ENCODE measurements around the gene SMIM36.

SMIM36 gene

DNA sequence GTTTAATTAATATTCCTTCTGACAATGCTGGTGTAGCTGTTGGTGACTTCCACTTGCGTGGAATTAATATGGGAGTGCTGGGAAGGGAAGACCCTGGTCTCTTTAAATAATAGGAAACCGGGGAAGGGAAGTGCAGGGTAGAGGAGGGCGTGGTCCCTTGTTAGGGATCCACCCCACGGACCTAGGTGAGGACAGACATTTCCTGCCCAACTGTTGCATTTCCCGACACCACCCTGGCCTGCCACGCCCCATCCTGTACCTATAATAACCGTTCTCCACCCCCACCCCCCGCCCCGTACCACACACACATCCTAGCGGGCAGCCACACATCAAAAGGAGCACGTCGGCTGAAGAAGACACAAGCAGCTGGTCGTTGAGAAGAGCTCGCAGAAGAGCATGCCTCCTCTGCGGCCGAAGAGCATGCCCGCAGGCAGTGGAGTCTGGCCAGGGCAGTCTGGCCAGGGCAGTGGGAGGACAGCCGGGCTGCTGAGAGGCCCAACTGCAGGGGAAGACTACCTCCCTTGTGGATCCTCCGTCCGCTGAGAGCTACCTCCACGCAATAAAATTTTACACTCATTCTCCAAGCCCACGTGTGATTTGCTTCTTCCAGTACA is 52.9 kb downstream of the SMIM36 start:
- H3K36me3 ChIP-seq (ENCODE audit: control insufficient read depth in 5 of 5, insufficient read depth in 5 of 5, low read length in 5 of 5), result no peaks in the 10 kb centered on the region
- no peaks in the 10 kb centered on the region for H3K9me3 ChIP-seq (ENCODE audit: control insufficient read depth in 5 of 5, low read length in 5 of 5)
- no peak overlapping the region for H3K9ac ChIP-seq (ENCODE audit: low read length in 5 of 5)
- H3K27ac ChIP-seq (ENCODE audit: low read depth, low read length), result no peak overlapping the region
- H3K4me3 ChIP-seq (ENCODE audit: low read depth in 1 of 5, low read length in 5 of 5), result no peak overlapping the region
- peaks cover 0 to 26% (median 14%) of the 10 kb centered on the region in 5 donors for H3K4me1 ChIP-seq (ENCODE audit: control insufficient read depth in 5 of 5, insufficient read depth in 5 of 5, low read length in 5 of 5)
- H3K27me3 ChIP-seq (ENCODE audit: control insufficient read depth in 5 of 5, insufficient read depth in 4 of 5, low read length in 5 of 5), result no peaks in the 10 kb centered on the region

DNA sequence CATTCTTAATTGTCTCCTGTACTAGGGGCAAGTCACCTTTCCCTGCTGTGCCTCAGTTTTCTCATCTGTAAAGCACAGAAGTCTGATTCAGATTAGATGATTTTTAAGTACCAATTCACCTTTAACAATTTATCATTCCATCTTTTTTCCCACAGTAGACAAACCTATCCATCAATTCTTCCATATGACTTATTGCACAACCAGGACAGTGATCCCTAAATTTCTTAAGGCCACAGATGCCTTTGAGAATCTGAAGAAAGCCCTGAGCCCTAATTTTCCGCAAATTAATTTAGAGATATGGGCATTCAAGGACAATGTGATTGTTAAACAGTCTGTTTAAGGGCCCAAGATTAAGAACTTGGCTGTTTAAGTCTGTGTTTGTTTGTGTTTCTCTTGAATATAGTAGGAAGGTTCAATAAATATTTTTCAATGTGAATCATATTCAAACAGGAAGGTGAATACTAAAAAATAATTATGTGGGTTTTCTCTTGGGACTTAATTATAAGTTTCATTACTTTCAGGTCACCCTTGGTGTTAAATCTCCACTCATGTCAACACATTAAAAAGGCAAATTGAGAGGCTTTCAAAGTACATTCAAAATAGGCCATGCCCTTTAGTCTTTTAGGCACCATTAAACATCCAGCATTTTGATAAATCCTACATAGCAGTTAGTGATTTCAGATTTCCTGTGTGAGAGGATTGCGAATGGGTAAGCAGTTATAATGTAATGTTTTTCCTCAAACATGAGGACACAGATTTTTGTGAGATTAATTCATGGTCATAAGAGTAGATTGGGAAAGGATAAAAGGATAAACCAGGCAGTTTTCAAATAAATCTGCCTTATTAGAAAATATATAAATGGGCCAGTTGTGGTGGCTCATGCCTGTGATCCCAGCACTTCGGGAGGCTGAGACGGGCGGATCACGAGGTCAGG is 54.7 kb downstream of the SMIM36 start:
- H3K4me1 ChIP-seq (ENCODE audit: control insufficient read depth in 5 of 5, insufficient read depth in 5 of 5, low read length in 5 of 5), result peaks cover 0 to 38% (median 29%) of the 10 kb centered on the region in 5 donors

DNA sequence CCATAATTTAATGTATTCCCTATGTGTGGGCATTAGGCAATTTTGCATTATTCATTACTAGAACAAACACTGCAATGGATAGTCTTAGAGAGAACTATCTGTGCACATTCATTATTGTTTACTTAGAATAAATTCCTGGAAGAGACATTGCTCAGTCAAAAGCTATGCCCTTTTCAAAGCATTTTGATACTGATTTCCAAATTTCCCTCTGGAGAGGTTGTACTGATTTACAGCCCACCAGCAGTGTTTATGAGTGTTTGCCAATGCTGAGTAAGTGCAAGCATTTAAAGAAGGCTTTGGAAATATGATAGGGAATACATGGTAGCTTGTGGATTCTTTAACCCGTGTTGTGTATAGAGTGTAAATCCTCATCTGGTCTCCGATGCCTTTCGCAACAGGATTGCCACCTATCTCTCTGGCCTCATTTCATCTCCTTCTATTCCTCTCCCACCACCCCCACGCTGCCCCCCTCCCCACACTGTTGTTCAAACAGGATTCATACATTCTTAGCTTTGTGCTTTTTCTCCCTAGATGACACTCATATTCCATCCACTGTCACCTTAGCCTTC is 56.3 kb downstream of the SMIM36 start:
- Histone ChIP-seq H3K36me3 (ENCODE audit: control insufficient read depth in 5 of 5, insufficient read depth in 5 of 5, low read length in 5 of 5) (no peaks in the 10 kb centered on the region), H3K27ac (ENCODE audit: low read depth, low read length) (peak overlapping the region; percentile 88), H3K9ac (ENCODE audit: low read length in 5 of 5) (no peak overlapping the region), H3K4me3 (ENCODE audit: low read depth in 1 of 5, low read length in 5 of 5) (no peak overlapping the region), H3K4me1 (ENCODE audit: control insufficient read depth in 5 of 5, insufficient read depth in 5 of 5, low read length in 5 of 5) (peaks cover 0 to 45% (median 32%) of the 10 kb centered on the region in 5 donors), H3K27me3 (ENCODE audit: control insufficient read depth in 5 of 5, insufficient read depth in 4 of 5, low read length in 5 of 5) (no peaks in the 10 kb centered on the region), H3K9me3 (ENCODE audit: control insufficient read depth in 5 of 5, low read length in 5 of 5) (no peaks in the 10 kb centered on the region)

More for the DNA sequence above, 54.7 kb downstream of the SMIM36 start:
- Histone ChIP-seq H3K27ac (ENCODE audit: low read depth, low read length) (peak overlapping the region; percentile 21), H3K36me3 (ENCODE audit: control insufficient read depth in 5 of 5, insufficient read depth in 5 of 5, low read length in 5 of 5) (no peaks in the 10 kb centered on the region), H3K4me3 (ENCODE audit: low read depth in 1 of 5, low read length in 5 of 5) (no peak overlapping the region), H3K9ac (ENCODE audit: low read length in 5 of 5) (no peak overlapping the region), H3K27me3 (ENCODE audit: control insufficient read depth in 5 of 5, insufficient read depth in 4 of 5, low read length in 5 of 5) (no peaks in the 10 kb centered on the region), H3K9me3 (ENCODE audit: control insufficient read depth in 5 of 5, low read length in 5 of 5) (no peaks in the 10 kb centered on the region)

DNA sequence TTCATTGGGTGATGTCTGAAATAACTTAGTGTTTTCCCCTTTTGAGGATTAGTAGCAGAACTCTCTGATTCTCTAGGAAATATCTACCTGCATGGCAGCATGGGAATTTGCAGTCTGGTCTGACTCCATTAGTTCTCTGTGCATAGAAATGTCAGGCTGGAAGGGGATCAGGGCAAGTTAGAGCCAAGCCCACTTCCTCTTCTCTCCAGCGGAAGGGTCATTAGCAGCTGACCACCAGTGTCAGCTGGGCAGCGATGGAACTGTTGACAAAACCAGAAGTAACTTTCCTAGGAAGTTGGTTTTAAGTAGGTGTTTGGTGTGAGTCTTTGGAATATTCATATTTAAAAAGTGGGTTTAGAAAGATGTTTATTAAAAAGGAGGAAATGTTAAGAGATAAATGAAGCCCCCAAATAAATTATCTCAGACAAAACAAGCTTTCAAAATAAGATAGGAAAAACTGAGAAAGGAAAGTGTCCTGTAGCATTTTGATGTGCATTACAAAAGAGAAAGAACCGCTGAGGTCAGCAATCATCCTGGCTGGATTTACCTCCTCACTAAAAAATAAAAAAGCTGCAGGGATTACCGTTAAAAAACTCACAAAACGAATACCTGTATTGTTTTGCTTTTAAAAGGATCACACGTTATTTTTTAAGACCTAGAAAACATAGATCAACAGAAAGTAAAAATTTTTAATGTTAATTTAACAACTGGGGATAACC is 57.3 kb downstream of the SMIM36 start:
- no peaks in the 10 kb centered on the region for H3K27me3 ChIP-seq (ENCODE audit: control insufficient read depth in 5 of 5, insufficient read depth in 4 of 5, low read length in 5 of 5)
- no peaks in the 10 kb centered on the region for H3K36me3 ChIP-seq (ENCODE audit: control insufficient read depth in 5 of 5, insufficient read depth in 5 of 5, low read length in 5 of 5)
- H3K4me3 ChIP-seq (ENCODE audit: low read depth in 1 of 5, low read length in 5 of 5), result no peak overlapping the region
- H3K9ac ChIP-seq (ENCODE audit: low read length in 5 of 5), result peak overlapping the region in 2 of 5 donors; percentile 16 to 69
- peak overlapping the region; percentile 88 for H3K27ac ChIP-seq (ENCODE audit: low read depth, low read length)
- H3K9me3 ChIP-seq (ENCODE audit: control insufficient read depth in 5 of 5, low read length in 5 of 5), result no peaks in the 10 kb centered on the region
- peaks cover 0 to 53% (median 35%) of the 10 kb centered on the region in 5 donors for H3K4me1 ChIP-seq (ENCODE audit: control insufficient read depth in 5 of 5, insufficient read depth in 5 of 5, low read length in 5 of 5)

DNA sequence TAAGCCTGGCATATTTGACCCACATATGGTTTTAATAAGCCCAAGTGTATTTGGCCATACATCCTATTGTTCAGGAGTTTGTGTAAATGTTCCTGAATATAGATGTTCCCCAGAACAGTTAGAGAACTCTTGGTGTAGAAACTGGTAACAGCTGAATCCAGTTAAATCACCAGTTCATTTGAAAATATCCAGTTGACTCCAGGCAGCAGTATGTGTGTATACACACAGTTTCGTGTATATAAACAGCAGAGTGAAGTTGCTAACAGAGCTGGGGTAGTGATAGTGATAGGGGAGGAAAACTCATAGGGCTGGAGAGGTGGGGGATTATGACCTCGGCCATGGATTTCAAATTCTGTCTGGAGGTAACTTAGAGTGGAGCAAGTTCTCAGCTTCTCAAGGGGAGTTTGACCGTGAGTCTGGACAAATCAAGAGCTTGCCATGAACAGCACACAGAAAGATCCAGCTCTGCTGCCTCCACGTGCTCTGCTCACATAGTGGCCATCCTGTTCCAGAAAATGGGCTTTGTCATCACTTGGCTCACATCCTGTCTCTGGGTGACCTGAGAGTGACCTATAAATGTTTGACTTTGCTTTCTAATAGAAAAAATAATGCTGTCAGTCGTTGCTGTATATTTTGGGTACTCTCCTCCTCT is 59.0 kb downstream of the SMIM36 start:
- H3K27me3 ChIP-seq (ENCODE audit: control insufficient read depth in 5 of 5, insufficient read depth in 4 of 5, low read length in 5 of 5), result no peaks in the 10 kb centered on the region
- H3K9me3 ChIP-seq (ENCODE audit: control insufficient read depth in 5 of 5, low read length in 5 of 5), result no peaks in the 10 kb centered on the region
- no peak overlapping the region for H3K4me3 ChIP-seq (ENCODE audit: low read depth in 1 of 5, low read length in 5 of 5)
- peak overlapping the region; percentile 68 for H3K27ac ChIP-seq (ENCODE audit: low read depth, low read length)
- peak overlapping the region in 3 of 5 donors; percentile 11 to 48 (median 28) for H3K9ac ChIP-seq (ENCODE audit: low read length in 5 of 5)
- H3K36me3 ChIP-seq (ENCODE audit: control insufficient read depth in 5 of 5, insufficient read depth in 5 of 5, low read length in 5 of 5), result no peaks in the 10 kb centered on the region
- H3K4me1 ChIP-seq (ENCODE audit: control insufficient read depth in 5 of 5, insufficient read depth in 5 of 5, low read length in 5 of 5), result peaks cover 0 to 56% (median 27%) of the 10 kb centered on the region in 5 donors

DNA sequence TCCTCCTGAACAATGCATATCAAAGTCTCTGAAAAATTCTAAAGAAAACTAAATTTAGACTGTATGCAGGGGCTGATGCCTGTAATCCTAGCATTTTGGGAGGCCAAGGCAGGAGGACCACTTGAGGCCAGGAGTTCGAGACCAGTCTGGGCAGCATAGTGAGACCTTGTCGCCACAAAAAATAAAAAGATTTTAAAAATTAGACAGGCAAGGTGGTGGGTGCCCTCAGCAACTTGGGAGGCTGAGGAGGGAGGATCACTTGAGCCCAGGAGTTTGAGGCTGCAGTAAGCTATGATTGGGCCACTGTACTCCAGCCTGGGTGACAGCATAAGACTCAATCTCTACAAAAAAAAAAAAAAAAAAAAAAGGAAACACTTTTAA is 59.5 kb downstream of the SMIM36 start:
- H3K27ac ChIP-seq (ENCODE audit: low read depth, low read length), result peak overlapping the region; percentile 68
- no peaks in the 10 kb centered on the region for H3K27me3 ChIP-seq (ENCODE audit: control insufficient read depth in 5 of 5, insufficient read depth in 4 of 5, low read length in 5 of 5)
- H3K36me3 ChIP-seq (ENCODE audit: control insufficient read depth in 5 of 5, insufficient read depth in 5 of 5, low read length in 5 of 5), result no peaks in the 10 kb centered on the region
- peaks cover 0 to 59% (median 29%) of the 10 kb centered on the region in 5 donors for H3K4me1 ChIP-seq (ENCODE audit: control insufficient read depth in 5 of 5, insufficient read depth in 5 of 5, low read length in 5 of 5)
- no peak overlapping the region for H3K9ac ChIP-seq (ENCODE audit: low read length in 5 of 5)
- no peak overlapping the region for H3K4me3 ChIP-seq (ENCODE audit: low read depth in 1 of 5, low read length in 5 of 5)
- H3K9me3 ChIP-seq (ENCODE audit: control insufficient read depth in 5 of 5, low read length in 5 of 5), result no peaks in the 10 kb centered on the region

DNA sequence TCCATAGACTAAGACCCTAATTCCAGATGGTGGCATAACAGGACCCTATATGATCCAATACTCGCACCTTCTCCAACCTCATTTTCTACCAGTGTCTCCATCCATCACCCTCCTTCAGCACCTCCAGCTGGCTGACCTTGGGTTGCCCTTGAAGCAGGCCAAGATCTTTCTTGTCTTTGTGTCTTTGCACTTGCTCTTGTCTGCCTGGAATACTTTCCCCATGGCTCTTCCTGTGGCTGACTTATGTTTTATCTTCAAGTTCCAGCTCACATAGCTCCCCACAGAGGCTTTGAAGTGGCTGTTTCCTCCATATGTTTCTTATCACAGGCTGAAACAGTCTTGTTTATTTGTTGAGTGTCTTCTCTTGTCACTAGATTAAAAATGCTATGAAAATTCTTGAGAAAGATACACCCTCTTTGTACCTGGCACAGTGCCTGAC is 60.0 kb downstream of the SMIM36 start:
- no peak overlapping the region for H3K27ac ChIP-seq (ENCODE audit: low read depth, low read length)
- H3K9ac ChIP-seq (ENCODE audit: low read length in 5 of 5), result no peak overlapping the region
- H3K4me1 ChIP-seq (ENCODE audit: control insufficient read depth in 5 of 5, insufficient read depth in 5 of 5, low read length in 5 of 5), result peaks cover 0 to 62% (median 34%) of the 10 kb centered on the region in 5 donors
- no peak overlapping the region for H3K4me3 ChIP-seq (ENCODE audit: low read depth in 1 of 5, low read length in 5 of 5)
- no peaks in the 10 kb centered on the region for H3K36me3 ChIP-seq (ENCODE audit: control insufficient read depth in 5 of 5, insufficient read depth in 5 of 5, low read length in 5 of 5)
- no peaks in the 10 kb centered on the region for H3K27me3 ChIP-seq (ENCODE audit: control insufficient read depth in 5 of 5, insufficient read depth in 4 of 5, low read length in 5 of 5)
- H3K9me3 ChIP-seq (ENCODE audit: control insufficient read depth in 5 of 5, low read length in 5 of 5), result no peaks in the 10 kb centered on the region

DNA sequence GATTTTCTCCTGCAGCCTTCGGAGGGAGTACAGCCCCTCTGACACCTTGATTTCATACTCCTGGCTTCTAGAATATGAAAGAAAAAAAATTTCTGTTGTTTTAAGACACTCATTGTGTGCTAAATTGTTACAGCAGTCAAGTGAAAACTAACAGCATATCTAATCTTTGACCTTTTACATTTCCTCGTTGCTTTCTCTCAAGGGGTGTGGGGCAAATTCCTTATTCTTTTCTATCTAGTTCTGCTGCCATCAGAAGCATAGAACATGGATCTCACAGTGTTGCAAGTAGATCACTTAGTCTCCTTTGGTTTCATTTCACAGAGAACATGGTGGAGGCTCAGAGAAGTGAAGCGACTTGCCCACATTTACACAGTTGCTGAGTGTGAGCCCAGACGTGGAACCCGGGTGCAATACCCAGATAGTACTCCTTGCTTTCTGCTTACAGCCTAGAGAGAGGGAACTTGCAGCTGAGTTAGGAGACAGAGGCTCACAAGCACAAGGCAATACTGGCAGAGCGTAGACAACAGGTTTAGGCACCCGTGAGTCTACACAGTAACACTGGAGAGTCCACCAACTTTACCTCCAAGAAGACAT is 60.9 kb downstream of the SMIM36 start:
- H3K9me3 ChIP-seq (ENCODE audit: control insufficient read depth in 5 of 5, low read length in 5 of 5), result no peaks in the 10 kb centered on the region
- H3K27me3 ChIP-seq (ENCODE audit: control insufficient read depth in 5 of 5, insufficient read depth in 4 of 5, low read length in 5 of 5), result no peaks in the 10 kb centered on the region
- no peaks in the 10 kb centered on the region for H3K36me3 ChIP-seq (ENCODE audit: control insufficient read depth in 5 of 5, insufficient read depth in 5 of 5, low read length in 5 of 5)
- peak overlapping the region; percentile 68 for H3K27ac ChIP-seq (ENCODE audit: low read depth, low read length)
- H3K9ac ChIP-seq (ENCODE audit: low read length in 5 of 5), result no peak overlapping the region
- H3K4me1 ChIP-seq (ENCODE audit: control insufficient read depth in 5 of 5, insufficient read depth in 5 of 5, low read length in 5 of 5), result peaks cover 0 to 67% (median 38%) of the 10 kb centered on the region in 5 donors
- no peak overlapping the region for H3K4me3 ChIP-seq (ENCODE audit: low read depth in 1 of 5, low read length in 5 of 5)

DNA sequence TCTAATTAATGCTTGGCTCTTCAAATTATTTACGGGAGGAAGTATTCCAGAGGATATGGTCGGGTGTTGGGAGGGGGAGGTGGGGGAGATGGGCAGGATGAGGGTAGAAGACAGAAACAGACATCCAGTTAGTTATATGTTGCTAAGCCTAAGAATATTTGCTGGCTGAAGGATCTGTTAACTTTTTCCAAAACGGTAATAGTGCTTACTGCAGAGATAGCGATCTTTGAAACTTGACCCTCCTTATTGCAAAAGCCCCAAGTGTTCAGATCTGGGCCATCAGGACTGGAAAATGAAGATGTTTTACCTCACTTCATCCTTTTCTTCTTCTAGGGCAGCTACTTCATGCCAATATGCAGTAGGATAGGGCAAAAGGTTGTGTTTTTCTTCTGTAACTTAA is 62.6 kb downstream of the SMIM36 start:
- Histone ChIP-seq H3K4me1 (ENCODE audit: control insufficient read depth in 5 of 5, insufficient read depth in 5 of 5, low read length in 5 of 5) (peaks cover 0 to 70% (median 53%) of the 10 kb centered on the region in 5 donors), H3K9me3 (ENCODE audit: control insufficient read depth in 5 of 5, low read length in 5 of 5) (no peaks in the 10 kb centered on the region), H3K27me3 (ENCODE audit: control insufficient read depth in 5 of 5, insufficient read depth in 4 of 5, low read length in 5 of 5) (no peaks in the 10 kb centered on the region), H3K36me3 (ENCODE audit: control insufficient read depth in 5 of 5, insufficient read depth in 5 of 5, low read length in 5 of 5) (no peaks in the 10 kb centered on the region), H3K9ac (ENCODE audit: low read length in 5 of 5) (peak overlapping the region in 2 of 5 donors; percentile 4 to 32), H3K27ac (ENCODE audit: low read depth, low read length) (peak overlapping the region; percentile 68), H3K4me3 (ENCODE audit: low read depth in 1 of 5, low read length in 5 of 5) (no peak overlapping the region)
